CD4-positive, alpha-beta T cell (primary cell): Measurements from ENCODE around the gene CLDN5. TPM values are rescaled to one million over a fixed set of nuclear protein-coding genes. Genes with fewer than 3 reads are reported as not detected.

Experiments used
- ATAC-seq: fragments of 200-7000 bp; cut with Tn5 transposase; one replicate; pipeline ENCODE4 v1.10.0; 2022; ENCODE audit warnings: mild to moderate bottlenecking; ENCODE audit not compliant: poor library complexity
- CTCF ChIA-PET: fragments of 350-600 bp; sonication (Branson Sonifier 250); formaldehyde crosslinking; loops from one replicate; lab custom pipeline; 2021; ENCODE audit warnings: antibody characterized with exemption, inconsistent platforms; lab: Charles Lee
- POLR2A ChIA-PET: fragments of 350-600 bp; sonication (Branson Sonifier 250); formaldehyde crosslinking; loops from one replicate; lab custom pipeline; 2021; ENCODE audit warnings: antibody characterized with exemption, inconsistent platforms; lab: Charles Lee
- DNase-seq, 14 experiments: peaks; one replicate each; pipeline ENCODE4 v3.0.0-alpha.2; 2013 to 2020; ENCODE audit warnings: mixed read lengths in 2 of 14
- H3K27ac ChIP-seq, 2 donors: one replicate each; pipeline versions ENCODE4 v1.5.1 to v1.7.0; 2013; ENCODE audit warnings: low read length in 2 of 2, low read depth in 1 of 2, mild to moderate bottlenecking in 1 of 2
- H3K27me3 ChIP-seq, 2 experiments: 1 replicate in 1 of 2; 2 replicates in 1 of 2; pipeline versions ENCODE4 v1.6.1 to v1.7.0; 2013; ENCODE audit warnings: low read length in 2 of 2, control low read depth in 1 of 2, mild to moderate bottlenecking in 1 of 2, moderate library complexity in 1 of 2; ENCODE audit not compliant: insufficient read depth in 2 of 2, control insufficient read depth in 1 of 2
- H3K36me3 ChIP-seq: one replicate; pipeline ENCODE4 v1.6.1; 2013; ENCODE audit warnings: low read length, control low read depth; ENCODE audit not compliant: insufficient read depth
- H3K4me1 ChIP-seq: one replicate; pipeline ENCODE4 v1.6.1; 2013; ENCODE audit warnings: low read length, control low read depth; ENCODE audit not compliant: insufficient read depth
- H3K4me3 ChIP-seq: one replicate; pipeline ENCODE4 v1.5.1; 2013; ENCODE audit warnings: mild to moderate bottlenecking, low read length, moderate library complexity
- H3K9me3 ChIP-seq, 2 experiments: 1 replicate in 1 of 2; 2 replicates in 1 of 2; pipeline versions ENCODE4 v1.6.1 to v1.7.0; 2013; ENCODE audit warnings: low read length in 2 of 2, mild to moderate bottlenecking in 2 of 2, control low read depth in 1 of 2, moderate library complexity in 1 of 2; ENCODE audit not compliant: control insufficient read depth in 1 of 2, insufficient read depth in 1 of 2
- H3K27ac Mint-ChIP-seq: one replicate; pipeline ENCODE4 v1.8.0; 2020; ENCODE audit warnings: mixed read lengths
- H3K27me3 Mint-ChIP-seq: one replicate; pipeline ENCODE4 v1.8.0; 2021; ENCODE audit warnings: mixed read lengths
- H3K36me3 Mint-ChIP-seq: one replicate; pipeline ENCODE4 v1.8.0; 2021; ENCODE audit warnings: low read depth, mixed read lengths
- H3K4me1 Mint-ChIP-seq: one replicate; pipeline ENCODE4 v1.8.0; 2021; ENCODE audit warnings: low read depth, mixed read lengths
- H3K4me3 Mint-ChIP-seq: one replicate; pipeline ENCODE4 v1.8.0; 2020; ENCODE audit warnings: mild to moderate bottlenecking, mixed read lengths
- H3K9me3 Mint-ChIP-seq: one replicate; pipeline ENCODE4 v1.8.0; 2020; ENCODE audit warnings: mixed read lengths
- CTCF ChIP-seq: fragments of 200-600 bp; IDR thresholded peaks from one replicate; pipeline ENCODE4 v1.8.0; 2022; ENCODE audit warnings: antibody characterized with exemption, mild to moderate bottlenecking
- intact Hi-C, 2 experiments: fragments of 100-400 bp; cut with DNase I in 1 of 2; cut with micrococcal nuclease in 1 of 2; formaldehyde crosslinking; loops; one replicate each; pipeline versions ENCODE4 v1.15.1 to v1.9.0; 2023 to 2025; cut with DNase I, micrococcal nuclease
- total RNA-seq, 174 experiments: library from RNA in 2 of 174; stranded (reverse) in 2 of 174; gene quantifications; one replicate each; pipeline ENCODE4 v1.2.3 and lab custom pipeline; 2021 to 2026

Gene CLDN5
- total RNA-seq, 2 experiments from 2014 or later: not detected

GRCh38 chr22:19509191-19509590 is 15.0 kb downstream of the CLDN5 start:
- no peak overlapping the region for H3K27ac Mint-ChIP-seq
- no peaks in the 10 kb centered on the region for H3K36me3 ChIP-seq
- H3K27me3 Mint-ChIP-seq: no peaks in the 10 kb centered on the region
- CTCF ChIA-PET: no interaction called here
- H3K4me3 ChIP-seq: no peak overlapping the region
- no peak overlapping the region for H3K27ac ChIP-seq
- POLR2A ChIA-PET: no interaction called here
- H3K9me3 ChIP-seq: peaks cover 3 to 6% of the 10 kb centered on the region in 2 experiments
- DNase-seq: no peak
- peaks cover 13% of the 10 kb centered on the region for H3K4me1 ChIP-seq
- no peak for ATAC-seq
- no peaks in the 10 kb centered on the region for H3K36me3 Mint-ChIP-seq
- H3K9me3 Mint-ChIP-seq: peaks cover 4% of the 10 kb centered on the region
- peaks cover 12% of the 10 kb centered on the region for H3K4me1 Mint-ChIP-seq
- no peak for TF ChIP-seq CTCF
- intact Hi-C loops: no loop called here
- H3K27me3 ChIP-seq: no peaks in the 10 kb centered on the region
- H3K4me3 Mint-ChIP-seq: no peak overlapping the region

- H3K27ac Mint-ChIP-seq: no peak overlapping the region
- DNase-seq (no peak), ATAC-seq (no peak)
- no peaks in the 10 kb centered on the region for H3K27me3 Mint-ChIP-seq
- Histone ChIP-seq H3K27ac (no peak overlapping the region), H3K4me3 (no peak overlapping the region), H3K4me1 (peaks cover 13% of the 10 kb centered on the region), H3K36me3 (no peaks in the 10 kb centered on the region), H3K27me3 (no peaks in the 10 kb centered on the region), H3K9me3 (no peaks in the 10 kb centered on the region)
- H3K4me3 Mint-ChIP-seq: no peak overlapping the region
- intact Hi-C loops: no loop called here
- POLR2A ChIA-PET: no interaction called here
- H3K9me3 Mint-ChIP-seq: no peaks in the 10 kb centered on the region
- H3K36me3 Mint-ChIP-seq: no peaks in the 10 kb centered on the region
- CTCF ChIA-PET: no interaction called here
- H3K4me1 Mint-ChIP-seq: peaks cover 12% of the 10 kb centered on the region
- no peak for TF ChIP-seq CTCF
These were observed 16.0 kb downstream of the CLDN5 start for GRCh38 chr22:19508024-19508776.

- ChIA-PET POLR2A (no interaction called here), CTCF (no interaction called here)
- Mint-ChIP-seq H3K4me1 (peaks cover 12% of the 10 kb centered on the region), H3K27me3 (no peaks in the 10 kb centered on the region), H3K36me3 (no peaks in the 10 kb centered on the region), H3K9me3 (no peaks in the 10 kb centered on the region), H3K4me3 (no peak overlapping the region), H3K27ac (no peak overlapping the region)
- H3K27me3 ChIP-seq: no peaks in the 10 kb centered on the region
- H3K4me3 ChIP-seq: no peak overlapping the region
- H3K9me3 ChIP-seq: no peaks in the 10 kb centered on the region
- no peak for TF ChIP-seq CTCF
- intact Hi-C loops: no loop called here
- no peaks in the 10 kb centered on the region for H3K36me3 ChIP-seq
- DNase-seq (no peak), ATAC-seq (no peak)
- H3K4me1 ChIP-seq: peaks cover 13% of the 10 kb centered on the region
- H3K27ac ChIP-seq: no peak overlapping the region
These were observed 16.7 kb downstream of the CLDN5 start for GRCh38 chr22:19507534-19507861.
